HG02852 (cell line): ENCODE results near the gene TEX53.
A peak's percentile ranks its signal among the peaks of the same experiment; 100 is the strongest.

ENCODE experiments used
- ATAC-seq: cut with Tn5 transposase; IDR thresholded peaks from one replicate; pipeline ENCODE4 v1.9.1; 2021; ENCODE audit warnings: mild to moderate bottlenecking, moderate library complexity; ENCODE audit not compliant: unreplicated experiment

TEX53 gene

GRCh38 chr9:114643001-114643400 is 14.6 kb downstream of the TEX53 start:
- no peak for ATAC-seq

- no peak for ATAC-seq
These were observed 15.6 kb downstream of the TEX53 start for GRCh38 chr9:114641967-114642366.

GRCh38 chr9:114638404-114638803 is 19.2 kb downstream of the TEX53 start:
- ATAC-seq: no peak

GRCh38 chr9:114634387-114634786 is 23.2 kb downstream of the TEX53 start:
- ATAC-seq: no peak

- ATAC-seq: no peak
These were observed 24.0 kb downstream of the TEX53 start for GRCh38 chr9:114633438-114634089.

GRCh38 chr9:114631166-114631565 is 26.4 kb downstream of the TEX53 start:
- ATAC-seq: no peak

- ATAC-seq: no peak
These were observed 28.0 kb downstream of the TEX53 start for GRCh38 chr9:114629563-114630090.

- no peak for ATAC-seq
These were observed 30.1 kb downstream of the TEX53 start for GRCh38 chr9:114627553-114627952.

GRCh38 chr9:114626415-114627020 is 31.1 kb downstream of the TEX53 start:
- ATAC-seq: no peak

GRCh38 chr9:114624677-114625076 is 32.9 kb downstream of the TEX53 start:
- ATAC-seq: no peak

- ATAC-seq: no peak
These were observed 35.5 kb downstream of the TEX53 start for GRCh38 chr9:114621975-114622609.

GRCh38 chr9:114621561-114621960 is 36.0 kb downstream of the TEX53 start:
- no peak for ATAC-seq

GRCh38 chr9:114619191-114619761 is 38.3 kb downstream of the TEX53 start:
- peak; percentile 58 for ATAC-seq

- peak; percentile 60 for ATAC-seq
These were observed 40.7 kb downstream of the TEX53 start for GRCh38 chr9:114616684-114617520.

GRCh38 chr9:114614373-114614772 is 43.2 kb downstream of the TEX53 start:
- no peak for ATAC-seq

- ATAC-seq: no peak
These were observed 43.7 kb downstream of the TEX53 start for GRCh38 chr9:114613919-114614318.

GRCh38 chr9:114613087-114613486 is 44.5 kb downstream of the TEX53 start:
- no peak for ATAC-seq

- no peak for ATAC-seq
These were observed 45.2 kb downstream of the TEX53 start for GRCh38 chr9:114612272-114612923.

GRCh38 chr9:114611516-114612271 is 45.9 kb downstream of the TEX53 start:
- ATAC-seq: peak; percentile 33

- ATAC-seq: no peak
These were observed 49.1 kb downstream of the TEX53 start for GRCh38 chr9:114608525-114608796.
